H1 (cell line): ENCODE measurements around the gene METTL1. TPM values are rescaled to one million over a fixed set of nuclear protein-coding genes. Genes with fewer than 3 reads are reported as not detected.

ENCODE experiments used
- CHD1 ChIP-seq: IDR thresholded peaks from 2 replicates; pipeline ENCODE4 v1.6.1; 2012; ENCODE audit warnings: low read depth, low read length, improper control_type of control experiment
- SIRT6 ChIP-seq: IDR thresholded peaks from one replicate; pipeline ENCODE4 v1.7.1; 2012; ENCODE audit warnings: low read length, inconsistent platforms
- TAF7 ChIP-seq: optimal IDR thresholded peaks from 2 replicates; pipeline ENCODE3; 2011; ENCODE audit warnings: low read depth, mild to moderate bottlenecking, inconsistent platforms, low read length, moderate library complexity, borderline replicate concordance
- polyA plus RNA-seq, 7 experiments: library from polyadenylated mRNA; depleted of rRNA in 3 of 7; stranded (reverse) in 5 of 7; unstranded in 2 of 7; fragments of >200 nt in 5 of 7; fragments of 200-250 nt in 2 of 7; gene quantifications; 1 replicate in 5 of 7; 2 replicates in 1 of 7; 4 replicates in 1 of 7; pipeline versions ENCODE4 v1.2.1 to v1.2.3, GENCODE V29; 2011 to 2013; ENCODE audit warnings: missing spikeins in 2 of 7, mixed read lengths in 2 of 7
- total RNA-seq: library from RNA; stranded (reverse); fragmentation: NEBNext Ultra II Directional; extraction: Animal tissue kit (Norgen Biotek cat#: 25700); gene quantifications from 2 replicates; pipeline ENCODE4 v1.2.1, GENCODE V29; 2021
- TF ChIP-seq, protein P1 (sequence below): fragments of 300-600 bp; sonication (generic); IDR thresholded peaks from 2 replicates; pipeline ENCODE4 v1.7.1; 2012; ENCODE audit warnings: low read length, moderate library complexity, mild to moderate bottlenecking, inconsistent platforms; ENCODE audit not compliant: insufficient replicate concordance
- TF ChIP-seq, protein P2 (sequence below): IDR thresholded peaks from 2 replicates; pipeline ENCODE4 v1.6.1; 2012; ENCODE audit warnings: low read length, inconsistent platforms

Gene METTL1
- total and polyA plus RNA-seq, 2 of the 8 experiments (the other 6 are each of a cell fraction or from before 2014, with no cell fraction given), result 40.5 to 46.0 TPM

DNA sequence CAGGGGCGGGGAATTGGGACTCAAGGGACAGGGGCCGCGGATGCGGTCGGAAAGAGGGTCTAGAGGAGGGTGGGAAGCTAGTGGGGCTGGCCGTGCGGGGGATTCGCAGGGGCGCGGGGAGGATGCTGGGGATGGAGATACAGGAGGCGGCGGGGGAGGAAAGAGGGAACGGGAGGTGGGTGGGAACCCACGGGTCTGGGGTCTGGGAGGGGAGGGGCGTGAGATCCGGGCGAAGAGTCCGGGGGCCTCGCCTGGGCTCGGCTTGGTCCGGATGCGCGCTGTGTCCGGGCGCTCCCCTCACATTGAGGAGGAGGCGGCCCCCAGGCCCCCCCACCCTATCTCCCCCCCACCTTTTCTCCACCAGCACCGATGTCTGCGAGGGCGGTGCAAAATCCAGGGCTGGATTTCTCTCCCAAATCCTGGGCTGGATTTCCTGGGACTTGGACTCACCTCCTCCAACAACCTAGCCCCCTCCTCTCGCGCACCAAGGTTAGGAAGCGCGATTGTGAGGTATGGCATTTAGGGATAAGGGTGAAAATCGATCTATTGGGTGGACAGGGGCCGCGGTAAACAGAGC, 33.2 kb downstream of the METTL1 start, which contains the start of gene AGAP2 (continued):
- TF ChIP-seq, protein P1, sequence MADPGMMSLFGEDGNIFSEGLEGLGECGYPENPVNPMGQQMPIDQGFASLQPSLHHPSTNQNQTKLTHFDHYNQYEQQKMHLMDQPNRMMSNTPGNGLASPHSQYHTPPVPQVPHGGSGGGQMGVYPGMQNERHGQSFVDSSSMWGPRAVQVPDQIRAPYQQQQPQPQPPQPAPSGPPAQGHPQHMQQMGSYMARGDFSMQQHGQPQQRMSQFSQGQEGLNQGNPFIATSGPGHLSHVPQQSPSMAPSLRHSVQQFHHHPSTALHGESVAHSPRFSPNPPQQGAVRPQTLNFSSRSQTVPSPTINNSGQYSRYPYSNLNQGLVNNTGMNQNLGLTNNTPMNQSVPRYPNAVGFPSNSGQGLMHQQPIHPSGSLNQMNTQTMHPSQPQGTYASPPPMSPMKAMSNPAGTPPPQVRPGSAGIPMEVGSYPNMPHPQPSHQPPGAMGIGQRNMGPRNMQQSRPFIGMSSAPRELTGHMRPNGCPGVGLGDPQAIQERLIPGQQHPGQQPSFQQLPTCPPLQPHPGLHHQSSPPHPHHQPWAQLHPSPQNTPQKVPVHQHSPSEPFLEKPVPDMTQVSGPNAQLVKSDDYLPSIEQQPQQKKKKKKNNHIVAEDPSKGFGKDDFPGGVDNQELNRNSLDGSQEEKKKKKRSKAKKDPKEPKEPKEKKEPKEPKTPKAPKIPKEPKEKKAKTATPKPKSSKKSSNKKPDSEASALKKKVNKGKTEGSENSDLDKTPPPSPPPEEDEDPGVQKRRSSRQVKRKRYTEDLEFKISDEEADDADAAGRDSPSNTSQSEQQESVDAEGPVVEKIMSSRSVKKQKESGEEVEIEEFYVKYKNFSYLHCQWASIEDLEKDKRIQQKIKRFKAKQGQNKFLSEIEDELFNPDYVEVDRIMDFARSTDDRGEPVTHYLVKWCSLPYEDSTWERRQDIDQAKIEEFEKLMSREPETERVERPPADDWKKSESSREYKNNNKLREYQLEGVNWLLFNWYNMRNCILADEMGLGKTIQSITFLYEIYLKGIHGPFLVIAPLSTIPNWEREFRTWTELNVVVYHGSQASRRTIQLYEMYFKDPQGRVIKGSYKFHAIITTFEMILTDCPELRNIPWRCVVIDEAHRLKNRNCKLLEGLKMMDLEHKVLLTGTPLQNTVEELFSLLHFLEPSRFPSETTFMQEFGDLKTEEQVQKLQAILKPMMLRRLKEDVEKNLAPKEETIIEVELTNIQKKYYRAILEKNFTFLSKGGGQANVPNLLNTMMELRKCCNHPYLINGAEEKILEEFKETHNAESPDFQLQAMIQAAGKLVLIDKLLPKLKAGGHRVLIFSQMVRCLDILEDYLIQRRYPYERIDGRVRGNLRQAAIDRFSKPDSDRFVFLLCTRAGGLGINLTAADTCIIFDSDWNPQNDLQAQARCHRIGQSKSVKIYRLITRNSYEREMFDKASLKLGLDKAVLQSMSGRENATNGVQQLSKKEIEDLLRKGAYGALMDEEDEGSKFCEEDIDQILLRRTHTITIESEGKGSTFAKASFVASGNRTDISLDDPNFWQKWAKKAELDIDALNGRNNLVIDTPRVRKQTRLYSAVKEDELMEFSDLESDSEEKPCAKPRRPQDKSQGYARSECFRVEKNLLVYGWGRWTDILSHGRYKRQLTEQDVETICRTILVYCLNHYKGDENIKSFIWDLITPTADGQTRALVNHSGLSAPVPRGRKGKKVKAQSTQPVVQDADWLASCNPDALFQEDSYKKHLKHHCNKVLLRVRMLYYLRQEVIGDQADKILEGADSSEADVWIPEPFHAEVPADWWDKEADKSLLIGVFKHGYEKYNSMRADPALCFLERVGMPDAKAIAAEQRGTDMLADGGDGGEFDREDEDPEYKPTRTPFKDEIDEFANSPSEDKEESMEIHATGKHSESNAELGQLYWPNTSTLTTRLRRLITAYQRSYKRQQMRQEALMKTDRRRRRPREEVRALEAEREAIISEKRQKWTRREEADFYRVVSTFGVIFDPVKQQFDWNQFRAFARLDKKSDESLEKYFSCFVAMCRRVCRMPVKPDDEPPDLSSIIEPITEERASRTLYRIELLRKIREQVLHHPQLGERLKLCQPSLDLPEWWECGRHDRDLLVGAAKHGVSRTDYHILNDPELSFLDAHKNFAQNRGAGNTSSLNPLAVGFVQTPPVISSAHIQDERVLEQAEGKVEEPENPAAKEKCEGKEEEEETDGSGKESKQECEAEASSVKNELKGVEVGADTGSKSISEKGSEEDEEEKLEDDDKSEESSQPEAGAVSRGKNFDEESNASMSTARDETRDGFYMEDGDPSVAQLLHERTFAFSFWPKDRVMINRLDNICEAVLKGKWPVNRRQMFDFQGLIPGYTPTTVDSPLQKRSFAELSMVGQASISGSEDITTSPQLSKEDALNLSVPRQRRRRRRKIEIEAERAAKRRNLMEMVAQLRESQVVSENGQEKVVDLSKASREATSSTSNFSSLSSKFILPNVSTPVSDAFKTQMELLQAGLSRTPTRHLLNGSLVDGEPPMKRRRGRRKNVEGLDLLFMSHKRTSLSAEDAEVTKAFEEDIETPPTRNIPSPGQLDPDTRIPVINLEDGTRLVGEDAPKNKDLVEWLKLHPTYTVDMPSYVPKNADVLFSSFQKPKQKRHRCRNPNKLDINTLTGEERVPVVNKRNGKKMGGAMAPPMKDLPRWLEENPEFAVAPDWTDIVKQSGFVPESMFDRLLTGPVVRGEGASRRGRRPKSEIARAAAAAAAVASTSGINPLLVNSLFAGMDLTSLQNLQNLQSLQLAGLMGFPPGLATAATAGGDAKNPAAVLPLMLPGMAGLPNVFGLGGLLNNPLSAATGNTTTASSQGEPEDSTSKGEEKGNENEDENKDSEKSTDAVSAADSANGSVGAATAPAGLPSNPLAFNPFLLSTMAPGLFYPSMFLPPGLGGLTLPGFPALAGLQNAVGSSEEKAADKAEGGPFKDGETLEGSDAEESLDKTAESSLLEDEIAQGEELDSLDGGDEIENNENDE, result no peak
- TF ChIP-seq CHD1 (no peak), SIRT6 (no peak), TAF7 (no peak)
- TF ChIP-seq, protein P2, sequence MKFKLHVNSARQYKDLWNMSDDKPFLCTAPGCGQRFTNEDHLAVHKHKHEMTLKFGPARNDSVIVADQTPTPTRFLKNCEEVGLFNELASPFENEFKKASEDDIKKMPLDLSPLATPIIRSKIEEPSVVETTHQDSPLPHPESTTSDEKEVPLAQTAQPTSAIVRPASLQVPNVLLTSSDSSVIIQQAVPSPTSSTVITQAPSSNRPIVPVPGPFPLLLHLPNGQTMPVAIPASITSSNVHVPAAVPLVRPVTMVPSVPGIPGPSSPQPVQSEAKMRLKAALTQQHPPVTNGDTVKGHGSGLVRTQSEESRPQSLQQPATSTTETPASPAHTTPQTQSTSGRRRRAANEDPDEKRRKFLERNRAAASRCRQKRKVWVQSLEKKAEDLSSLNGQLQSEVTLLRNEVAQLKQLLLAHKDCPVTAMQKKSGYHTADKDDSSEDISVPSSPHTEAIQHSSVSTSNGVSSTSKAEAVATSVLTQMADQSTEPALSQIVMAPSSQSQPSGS, result no peak
